K562 (cell line): ENCODE results near the gene DNMT1. TPM values are rescaled to one million over a fixed set of nuclear protein-coding genes. Genes with fewer than 3 reads are reported as not detected.

Source experiments
- ADNP ChIP-seq: fragments of 200-800 bp; sonication (Bioruptor generic); IDR thresholded peaks from 2 replicates; pipeline ENCODE4 v1.6.1; 2016; ENCODE audit warnings: missing genetic modification characterization, missing compliant biosample characterization
- BACH1 ChIP-seq: fragments of 200-800 bp; sonication (Bioruptor generic); IDR thresholded peaks from 2 replicates; pipeline ENCODE4 v1.6.1; 2016; ENCODE audit warnings: missing genetic modification characterization, missing compliant biosample characterization
- CREB3 ChIP-seq: fragments of 450-650 bp; conservative IDR thresholded peaks from 2 replicates; pipeline ENCODE4 v1.6.1; 2016; ENCODE audit warnings: missing genetic modification characterization, low read depth, mild to moderate bottlenecking, missing compliant biosample characterization, moderate library complexity
- HDAC1 ChIP-seq, 2 experiments: fragments of 450-650 bp; IDR thresholded peaks; 2 replicates each; pipeline ENCODE4 v1.6.1; 2016 to 2017; ENCODE audit warnings: inconsistent platforms in 1 of 2, mild to moderate bottlenecking in 1 of 2, moderate library complexity in 1 of 2
- HOXB6 ChIP-seq: fragments of 250-450 bp; sonication (Bioruptor Pico); IDR thresholded peaks from 2 replicates; pipeline ENCODE4 v1.5.1; 2022; ENCODE audit warnings: mild to moderate bottlenecking, borderline replicate concordance
- MCM2 ChIP-seq: fragments of 450-650 bp; IDR thresholded peaks from 2 replicates; pipeline ENCODE4 v1.6.1; 2017; ENCODE audit warnings: low read depth, mild to moderate bottlenecking
- ZNF507 ChIP-seq: conservative IDR thresholded peaks from 2 replicates; pipeline ENCODE4 v1.6.1; 2017; ENCODE audit warnings: missing genetic modification characterization, missing compliant biosample characterization
- ZNF592 ChIP-seq: fragments of 450-650 bp; IDR thresholded peaks from 2 replicates; pipeline ENCODE4 v1.6.1; 2017; ENCODE audit warnings: antibody characterized with exemption, mild to moderate bottlenecking
- ZNF79 ChIP-seq: fragments of 250-450 bp; sonication (Bioruptor Pico); IDR thresholded peaks from 2 replicates; pipeline ENCODE4 v1.4.0; 2020; ENCODE audit warnings: low read depth, mild to moderate bottlenecking, moderate library complexity
- polyA plus RNA-seq, 8 experiments: library from polyadenylated mRNA; depleted of rRNA in 4 of 8; stranded (reverse) in 5 of 8; unstranded in 3 of 8; fragments of >200 nt; fragmentation: Nextera tagmentation in 2 of 8; fragmentation: Illumina TruSeq in 1 of 8; extraction: Ambion mirVana in 2 of 8; extraction: Trizol in 1 of 8; gene quantifications; 2 replicates each; pipeline versions ENCODE4 v1.2.1 to v1.2.3, GENCODE V29; 2011 to 2014; ENCODE audit warnings: inconsistent platforms in 1 of 8, missing spikeins in 1 of 8
- total RNA-seq, 7 experiments: library from RNA; depleted of rRNA in 6 of 7; stranded (reverse); fragments of >200 nt in 6 of 7; fragmentation: Illumina TruSeq in 2 of 7; extraction: Trizol in 2 of 7; gene quantifications; 2 replicates each; pipeline versions ENCODE4 v1.2.1 to v1.2.3, GENCODE V29; 2011 to 2021; ENCODE audit warnings: low replicate concordance in 1 of 7
- TF ChIP-seq, protein P1 (sequence below): conservative IDR thresholded peaks from 2 replicates; pipeline ENCODE4 v1.6.1; 2011; ENCODE audit warnings: low read depth, mild to moderate bottlenecking, low read length; ENCODE audit not compliant: control insufficient read depth
- TF ChIP-seq, protein P2 (sequence below): fragments of 250-450 bp; sonication (Bioruptor Pico); IDR thresholded peaks from 2 replicates; pipeline ENCODE4 v1.5.1; 2021; ENCODE audit warnings: mild to moderate bottlenecking
- TF ChIP-seq, protein P3 (sequence below), 3 experiments: fragments of 200-800 bp in 1 of 3; sonication (Bioruptor generic) in 1 of 3; sonication (generic) in 1 of 3; formaldehyde crosslinking in 1 of 3; IDR thresholded peaks; 2 replicates each; pipeline versions ENCODE4 v1.6.1 to v1.8.0; 2016 to 2022; ENCODE audit warnings: mild to moderate bottlenecking in 2 of 3, missing compliant biosample characterization in 2 of 3, missing genetic modification characterization in 2 of 3, missing genetic modification reagents in 1 of 3
- TF ChIP-seq, protein P4 (sequence below): fragments of 450-650 bp; formaldehyde crosslinking; IDR thresholded peaks from 2 replicates; pipeline ENCODE4 v1.4.0; 2020; ENCODE audit warnings: mild to moderate bottlenecking, mixed read lengths

Gene DNMT1
- total and polyA plus RNA-seq, 9 of the 15 experiments (the other 6 are each of a cell fraction or from before 2014, with no cell fraction given) = 80.1 to 271 (median 121) TPM

DNA sequence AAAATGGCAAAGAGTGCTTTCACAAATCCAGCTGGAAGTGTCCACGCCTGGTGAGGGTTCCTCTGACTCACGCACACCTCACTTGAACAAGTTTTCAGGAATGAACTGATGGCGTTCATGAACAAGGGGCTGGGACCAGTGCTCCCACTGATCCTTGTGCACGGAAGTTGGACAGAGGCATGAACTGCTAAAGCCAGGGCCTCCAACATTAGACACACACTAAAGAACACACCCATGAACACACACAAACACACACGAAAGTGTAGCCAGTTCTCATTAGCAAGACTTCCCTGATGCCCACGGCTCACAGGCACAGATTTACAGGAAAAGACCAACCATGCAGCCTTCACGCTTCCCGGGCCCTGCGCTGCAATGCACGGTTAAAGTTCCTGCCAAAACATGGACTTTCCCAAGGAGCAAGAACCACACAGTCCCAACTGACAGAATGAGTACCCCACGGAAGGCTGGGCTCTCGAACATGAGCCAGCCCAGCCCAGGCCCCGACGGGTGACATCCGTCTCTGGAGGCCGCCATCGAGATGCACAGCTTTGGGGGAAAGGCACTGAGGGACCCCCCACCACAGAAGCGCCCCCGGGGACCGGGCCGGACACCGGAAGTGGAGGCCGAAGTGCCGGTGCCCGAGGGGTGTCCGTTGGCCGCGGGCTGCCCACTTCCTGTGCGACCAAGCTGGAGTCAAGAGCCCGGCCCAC is 808 bp downstream of the DNMT1 start (continued):
- TF ChIP-seq MCM2 = no peak
- TF ChIP-seq, protein P1, sequence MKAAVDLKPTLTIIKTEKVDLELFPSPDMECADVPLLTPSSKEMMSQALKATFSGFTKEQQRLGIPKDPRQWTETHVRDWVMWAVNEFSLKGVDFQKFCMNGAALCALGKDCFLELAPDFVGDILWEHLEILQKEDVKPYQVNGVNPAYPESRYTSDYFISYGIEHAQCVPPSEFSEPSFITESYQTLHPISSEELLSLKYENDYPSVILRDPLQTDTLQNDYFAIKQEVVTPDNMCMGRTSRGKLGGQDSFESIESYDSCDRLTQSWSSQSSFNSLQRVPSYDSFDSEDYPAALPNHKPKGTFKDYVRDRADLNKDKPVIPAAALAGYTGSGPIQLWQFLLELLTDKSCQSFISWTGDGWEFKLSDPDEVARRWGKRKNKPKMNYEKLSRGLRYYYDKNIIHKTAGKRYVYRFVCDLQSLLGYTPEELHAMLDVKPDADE = no peak
- peak in 1 of 2 experiments; percentile 41; a peak in 2 of 4 replicates for TF ChIP-seq HDAC1 (IDR thresholded peaks at IDR 0.05)
- TF ChIP-seq HOXB6 = no peak
- TF ChIP-seq, protein P2, sequence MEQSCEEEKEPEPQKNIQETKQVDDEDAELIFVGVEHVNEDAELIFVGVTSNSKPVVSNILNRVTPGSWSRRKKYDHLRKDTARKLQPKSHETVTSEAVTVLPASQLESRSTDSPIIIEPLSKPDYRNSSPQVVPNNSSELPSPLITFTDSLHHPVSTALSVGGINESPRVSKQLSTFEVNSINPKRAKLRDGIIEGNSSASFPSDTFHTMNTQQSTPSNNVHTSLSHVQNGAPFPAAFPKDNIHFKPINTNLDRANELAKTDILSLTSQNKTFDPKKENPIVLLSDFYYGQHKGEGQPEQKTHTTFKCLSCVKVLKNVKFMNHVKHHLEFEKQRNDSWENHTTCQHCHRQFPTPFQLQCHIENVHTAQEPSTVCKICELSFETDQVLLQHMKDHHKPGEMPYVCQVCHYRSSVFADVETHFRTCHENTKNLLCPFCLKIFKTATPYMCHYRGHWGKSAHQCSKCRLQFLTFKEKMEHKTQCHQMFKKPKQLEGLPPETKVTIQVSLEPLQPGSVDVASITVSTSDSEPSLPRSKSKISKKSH (CRISPR knock-in tag) = no peak
- TF ChIP-seq ZNF507 (tag) = no peak
- TF ChIP-seq, protein P3, sequence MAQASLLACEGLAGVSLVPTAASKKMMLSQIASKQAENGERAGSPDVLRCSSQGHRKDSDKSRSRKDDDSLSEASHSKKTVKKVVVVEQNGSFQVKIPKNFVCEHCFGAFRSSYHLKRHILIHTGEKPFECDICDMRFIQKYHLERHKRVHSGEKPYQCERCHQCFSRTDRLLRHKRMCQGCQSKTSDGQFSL (CRISPR knock-in tag; IDR thresholded peaks at IDR 0.05) = no peak
- TF ChIP-seq, protein P3 (tag; IDR thresholded peaks at IDR 0.05) = no peak
- TF ChIP-seq CREB3 (tag) = no peak
- TF ChIP-seq, protein P4, sequence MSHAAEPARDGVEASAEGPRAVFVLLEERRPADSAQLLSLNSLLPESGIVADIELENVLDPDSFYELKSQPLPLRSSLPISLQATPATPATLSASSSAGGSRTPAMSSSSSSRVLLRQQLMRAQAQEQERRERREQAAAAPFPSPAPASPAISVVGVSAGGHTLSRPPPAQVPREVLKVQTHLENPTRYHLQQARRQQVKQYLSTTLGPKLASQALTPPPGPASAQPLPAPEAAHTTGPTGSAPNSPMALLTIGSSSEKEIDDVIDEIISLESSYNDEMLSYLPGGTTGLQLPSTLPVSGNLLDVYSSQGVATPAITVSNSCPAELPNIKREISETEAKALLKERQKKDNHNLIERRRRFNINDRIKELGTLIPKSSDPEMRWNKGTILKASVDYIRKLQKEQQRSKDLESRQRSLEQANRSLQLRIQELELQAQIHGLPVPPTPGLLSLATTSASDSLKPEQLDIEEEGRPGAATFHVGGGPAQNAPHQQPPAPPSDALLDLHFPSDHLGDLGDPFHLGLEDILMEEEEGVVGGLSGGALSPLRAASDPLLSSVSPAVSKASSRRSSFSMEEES (CRISPR knock-in tag) = no peak
- TF ChIP-seq BACH1 = no peak
- no peak for TF ChIP-seq ADNP (tag)
- no peak for TF ChIP-seq ZNF592
- TF ChIP-seq ZNF79 (CRISPR knock-in tag) = no peak
